ENCODE results near the gene ESRRA. TPM values are rescaled to one million over a fixed set of nuclear protein-coding genes. Genes with fewer than 3 reads are reported as not detected.
"Not testable (repeated sequence)": the region's sequence is repeated elsewhere in the genome, so short reads cannot be mapped to it uniquely, and the experiment has no call there.

ESRRA gene
- total RNA-seq, 4 donors from 2014 or later: 192 to 471 (median 260) TPM

- Histone ChIP-seq H3K9me3 (no peaks in the 10 kb centered on the region), H3K27me3 (peaks cover 16 to 26% (median 24%) of the 10 kb centered on the region in 3 donors), H3K4me1 (peaks cover 16 to 34% of the 10 kb centered on the region in 2 donors), H3K27ac (peak overlapping the region; percentile 84 to 96 (median 90)), H3K36me3 (peaks cover 0 to 8% of the 10 kb centered on the region in 2 donors), H3K4me3 (peak overlapping the region; percentile 58 to 92 (median 64))
- DNase-seq: peak; percentile 77 to 91
- TF ChIP-seq CTCF (IDR thresholded peaks at IDR 0.05 in 4 of 5, conservative IDR thresholded peaks at IDR 0.05 in 1 of 5) (peak; percentile 77 to 92 (median 88)), POLR2A (IDR thresholded peaks at IDR 0.05) (no peak)
- peak; percentile 36 to 53 for ATAC-seq
- in situ Hi-C loops (cut with MboI; ENCODE audit: low sequenced_read_pairs in 4 of 4) (loop anchor here in 1 of 4 donors (5.0 kb wide), 1 partner anchor 97 kb away; the partner anchor contains the start of gene FERMT3), intact Hi-C loops (cut with DNase I; ENCODE audit: low total_unique reads) (loop anchor here (1.0 to 5.0 kb wide), 3 partner anchors 38 to 100 kb away; partner anchors contain the start of genes CCDC88B and PLCB3)
These were observed 830 bp upstream of the ESRRA start for GRCh38 chr11:64304316-64305072.

- Histone ChIP-seq H3K36me3 (peaks cover 0 to 8% of the 10 kb centered on the region in 2 donors), H3K9me3 (no peaks in the 10 kb centered on the region), H3K27me3 (peaks cover 2 to 12% (median 10%) of the 10 kb centered on the region in 3 donors), H3K4me1 (peaks cover 12 to 20% of the 10 kb centered on the region in 2 donors), H3K4me3 (peak overlapping the region; percentile 83 to 92 (median 87)), H3K27ac (peak overlapping the region; percentile 88 to 97 (median 96))
- DNase-seq: peak; percentile 42 to 66
- TF ChIP-seq POLR2A (IDR thresholded peaks at IDR 0.05): no peak
- TF ChIP-seq CTCF (IDR thresholded peaks at IDR 0.05 in 4 of 5, conservative IDR thresholded peaks at IDR 0.05 in 1 of 5): peak in 2 of 5 experiments; percentile 44 to 52
- in situ Hi-C loops (cut with MboI; ENCODE audit: low sequenced_read_pairs in 4 of 4) (no loop called here), intact Hi-C loops (cut with DNase I; ENCODE audit: low total_unique reads) (loop anchor here (1.0 to 5.0 kb wide), 2 partner anchors 36 to 55 kb away; partner anchors contain the start of genes CCDC88B and PLCB3)
- peak; percentile 22 to 44 for ATAC-seq
These were observed 603 bp downstream of the ESRRA start for GRCh38 chr11:64305691-64306562.

- H3K27me3 ChIP-seq: peaks cover 2 to 9% (median 4%) of the 10 kb centered on the region in 3 donors
- H3K36me3 ChIP-seq: peaks cover 0 to 8% of the 10 kb centered on the region in 2 donors
- no peak for TF ChIP-seq CTCF (IDR thresholded peaks at IDR 0.05 in 4 of 5, conservative IDR thresholded peaks at IDR 0.05 in 1 of 5)
- TF ChIP-seq POLR2A (IDR thresholded peaks at IDR 0.05): no peak
- no peaks in the 10 kb centered on the region for H3K9me3 ChIP-seq
- intact Hi-C loops (cut with DNase I; ENCODE audit: low total_unique reads): loop anchor here (5.0 kb wide), 1 partner anchor 36 kb away; the partner anchor contains the start of gene CCDC88B
- H3K4me3 ChIP-seq: peak overlapping the region; percentile 83 to 92 (median 87)
- ATAC-seq (no peak), DNase-seq (no peak)
- peak overlapping the region; percentile 88 to 97 (median 96) for H3K27ac ChIP-seq
- peaks cover 14 to 20% of the 10 kb centered on the region in 2 donors for H3K4me1 ChIP-seq
- in situ Hi-C loops (cut with MboI; ENCODE audit: low sequenced_read_pairs in 4 of 4): no loop called here
These were observed 1.2 kb downstream of the ESRRA start for GRCh38 chr11:64306563-64306875.

GRCh38 chr11:64306876-64307622, 1.7 kb downstream of the ESRRA start:
- Histone ChIP-seq H3K36me3 (peaks cover 0 to 8% of the 10 kb centered on the region in 2 donors), H3K4me1 (peaks cover 14 to 20% of the 10 kb centered on the region in 2 donors), H3K27ac (peak overlapping the region; percentile 88 to 97 (median 96)), H3K4me3 (peak overlapping the region; percentile 83 to 92 (median 87)), H3K9me3 (no peaks in the 10 kb centered on the region), H3K27me3 (peaks cover 0 to 4% (median 2%) of the 10 kb centered on the region in 3 donors)
- no peak for ATAC-seq
- intact Hi-C loops (cut with DNase I; ENCODE audit: low total_unique reads): loop anchor here (5.0 kb wide), 1 partner anchor 35 kb away; the partner anchor contains the start of gene CCDC88B
- TF ChIP-seq CTCF (IDR thresholded peaks at IDR 0.05 in 4 of 5, conservative IDR thresholded peaks at IDR 0.05 in 1 of 5) (no peak), POLR2A (IDR thresholded peaks at IDR 0.05) (no peak)
- in situ Hi-C loops (cut with MboI; ENCODE audit: low sequenced_read_pairs in 4 of 4): no loop called here
- DNase-seq: peak in 1 of 2 donors; percentile 65

GRCh38 chr11:64307795-64308194, 2.5 kb downstream of the ESRRA start:
- H3K4me3 ChIP-seq: not testable (repeated sequence)

More at GRCh38 chr11:64307795-64308194, 2.5 kb downstream of the ESRRA start:
- H3K36me3 ChIP-seq; in situ Hi-C loops (cut with MboI; ENCODE audit: low sequenced_read_pairs in 4 of 4); ATAC-seq; H3K27me3 ChIP-seq; H3K9me3 ChIP-seq; DNase-seq: not testable (repeated sequence)
- intact Hi-C loops (cut with DNase I; ENCODE audit: low total_unique reads): loop anchor here (5.0 kb wide), 1 partner anchor 35 kb away; the partner anchor contains the start of gene CCDC88B
- Histone ChIP-seq H3K27ac (peak overlapping the region in 1 of 4 donors; percentile 97), H3K4me1 (peaks cover 21 to 27% of the 10 kb centered on the region in 2 donors)

Data from gastrocnemius medialis (tissue), 4 donors.